HEK293T (cell line): ENCODE data around the gene CLSTN3.

ENCODE experiments used
- BHLHE40 ChIP-seq: fragments of 450-650 bp; IDR thresholded peaks from 2 replicates; pipeline ENCODE4 v1.6.1; 2016; ENCODE audit warnings: mild to moderate bottlenecking, moderate library complexity, borderline replicate concordance
- FOXM1 ChIP-seq: fragments of 450-650 bp; IDR thresholded peaks from 2 replicates; pipeline ENCODE4 v1.6.1; 2017; ENCODE audit warnings: mild to moderate bottlenecking, borderline replicate concordance
- HDGF ChIP-seq: fragments of 450-650 bp; IDR thresholded peaks from 2 replicates; pipeline ENCODE4 v1.6.1; 2017; ENCODE audit warnings: antibody characterized with exemption, borderline replicate concordance
- ZNF384 ChIP-seq: fragments of 450-650 bp; IDR thresholded peaks from 2 replicates; pipeline ENCODE4 v1.6.1; 2016

GRCh38 chr12:7180685-7181084, 50.5 kb downstream of the CLSTN3 start:
- no peak for TF ChIP-seq BHLHE40
- TF ChIP-seq HDGF, result no peak
- no peak for TF ChIP-seq FOXM1
- TF ChIP-seq ZNF384, result no peak
